ENCODE data around the gene ZNF469.

ZNF469 gene

GRCh38 chr16:88378401-88378800 is 4.4 kb upstream of the ZNF469 start:
- DNase-seq: no peak

GRCh38 chr16:88378836-88379693 is 3.7 kb upstream of the ZNF469 start:
- DNase-seq: no peak

- no peak for DNase-seq
Observed at GRCh38 chr16:88379694-88380040, 3.1 kb upstream of the ZNF469 start.

DNA sequence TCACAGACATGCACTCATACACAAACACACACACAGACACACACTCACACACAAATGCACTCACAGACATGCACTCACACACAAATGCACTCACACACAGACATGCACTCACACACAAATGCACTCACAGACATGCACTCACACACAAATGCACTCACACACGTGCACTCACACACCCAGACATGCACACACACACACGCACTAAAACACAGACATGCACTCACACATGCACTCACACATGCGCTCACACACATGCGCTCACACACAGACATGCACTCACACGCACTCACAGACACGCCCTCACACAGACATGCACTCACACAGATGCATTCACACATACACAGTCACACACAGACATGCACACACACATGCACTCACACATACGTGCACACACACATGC is 2.7 kb upstream of the ZNF469 start:
- no peak for DNase-seq

- DNase-seq: no peak
Observed at GRCh38 chr16:88380619-88381018, 2.1 kb upstream of the ZNF469 start.

DNA sequence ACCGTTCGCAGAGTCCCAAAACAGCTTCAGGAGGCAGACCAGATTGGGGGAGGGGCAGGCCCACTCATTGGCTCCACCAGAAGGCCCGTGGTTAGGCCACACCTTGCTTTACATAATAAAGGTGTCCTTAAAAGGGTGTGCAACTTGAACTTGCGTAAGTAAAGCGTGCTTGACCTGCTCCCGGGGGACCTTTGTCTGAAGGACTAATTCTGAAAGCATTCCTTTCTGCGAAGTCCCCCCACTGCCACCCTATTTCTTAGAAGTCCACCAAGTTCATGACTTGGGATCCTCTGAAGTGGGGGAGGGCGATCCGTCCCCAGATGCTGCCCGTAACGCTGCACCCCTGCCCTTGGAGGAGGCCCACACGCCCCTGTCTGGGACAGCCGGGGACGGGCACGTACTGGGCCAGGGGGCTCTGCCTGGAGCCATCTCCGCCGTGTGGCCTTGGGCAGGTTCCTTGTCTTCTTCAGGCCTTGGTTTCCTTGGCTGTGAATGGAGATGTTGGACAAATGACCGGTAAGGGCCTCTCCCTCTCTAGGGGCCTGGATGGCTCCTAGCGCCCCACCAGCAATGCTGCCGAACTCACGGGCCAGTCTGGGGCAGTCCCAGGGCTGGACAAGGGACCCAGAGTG is 823 bp upstream of the ZNF469 start:
- DNase-seq: no peak

DNA sequence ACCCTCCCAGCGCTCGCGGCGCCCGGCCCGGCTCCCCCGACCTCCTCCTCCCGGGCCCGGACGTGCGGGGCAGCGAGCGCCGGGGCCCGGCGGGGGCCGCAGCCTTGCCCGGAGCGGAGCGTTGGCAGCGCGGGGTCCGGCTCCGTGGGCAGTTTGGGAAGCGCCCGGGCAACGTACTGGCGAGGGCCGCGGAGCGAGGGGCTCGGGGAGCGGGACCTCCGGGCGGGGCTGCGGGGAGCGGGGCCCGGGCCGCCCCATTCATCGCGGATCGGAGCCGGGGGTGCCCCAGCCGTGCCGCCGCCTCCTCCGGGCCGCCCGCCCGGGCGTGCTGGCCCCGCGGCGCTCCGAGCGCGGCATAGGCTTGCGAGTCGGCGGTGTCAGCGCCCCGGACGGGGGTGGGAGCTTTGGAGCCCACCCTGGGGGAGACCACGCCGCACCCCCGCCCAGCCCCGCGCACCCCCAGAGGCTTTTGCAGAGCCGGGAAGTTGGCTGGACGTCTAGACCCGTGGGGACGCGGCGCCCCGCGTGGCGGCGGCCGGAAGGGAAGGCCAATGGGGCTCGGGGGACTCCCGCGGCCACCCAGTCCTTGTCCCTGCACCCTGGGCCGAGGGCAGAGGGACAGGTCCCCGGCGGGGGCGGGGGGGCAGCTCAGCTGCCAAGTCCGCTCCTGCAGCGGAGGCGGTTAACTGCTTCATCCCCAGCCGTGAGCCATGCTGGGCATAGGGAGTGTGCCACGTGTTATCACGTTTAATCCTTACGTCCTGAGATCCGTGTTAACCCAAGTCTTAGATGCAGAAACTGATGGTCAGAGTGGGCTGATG is 852 bp downstream of the ZNF469 start:
- DNase-seq: no peak

GRCh38 chr16:88384222-88385111 is 1.7 kb downstream of the ZNF469 start:
- DNase-seq: no peak

GRCh38 chr16:88385112-88385594 is 2.4 kb downstream of the ZNF469 start:
- no peak for DNase-seq

DNA sequence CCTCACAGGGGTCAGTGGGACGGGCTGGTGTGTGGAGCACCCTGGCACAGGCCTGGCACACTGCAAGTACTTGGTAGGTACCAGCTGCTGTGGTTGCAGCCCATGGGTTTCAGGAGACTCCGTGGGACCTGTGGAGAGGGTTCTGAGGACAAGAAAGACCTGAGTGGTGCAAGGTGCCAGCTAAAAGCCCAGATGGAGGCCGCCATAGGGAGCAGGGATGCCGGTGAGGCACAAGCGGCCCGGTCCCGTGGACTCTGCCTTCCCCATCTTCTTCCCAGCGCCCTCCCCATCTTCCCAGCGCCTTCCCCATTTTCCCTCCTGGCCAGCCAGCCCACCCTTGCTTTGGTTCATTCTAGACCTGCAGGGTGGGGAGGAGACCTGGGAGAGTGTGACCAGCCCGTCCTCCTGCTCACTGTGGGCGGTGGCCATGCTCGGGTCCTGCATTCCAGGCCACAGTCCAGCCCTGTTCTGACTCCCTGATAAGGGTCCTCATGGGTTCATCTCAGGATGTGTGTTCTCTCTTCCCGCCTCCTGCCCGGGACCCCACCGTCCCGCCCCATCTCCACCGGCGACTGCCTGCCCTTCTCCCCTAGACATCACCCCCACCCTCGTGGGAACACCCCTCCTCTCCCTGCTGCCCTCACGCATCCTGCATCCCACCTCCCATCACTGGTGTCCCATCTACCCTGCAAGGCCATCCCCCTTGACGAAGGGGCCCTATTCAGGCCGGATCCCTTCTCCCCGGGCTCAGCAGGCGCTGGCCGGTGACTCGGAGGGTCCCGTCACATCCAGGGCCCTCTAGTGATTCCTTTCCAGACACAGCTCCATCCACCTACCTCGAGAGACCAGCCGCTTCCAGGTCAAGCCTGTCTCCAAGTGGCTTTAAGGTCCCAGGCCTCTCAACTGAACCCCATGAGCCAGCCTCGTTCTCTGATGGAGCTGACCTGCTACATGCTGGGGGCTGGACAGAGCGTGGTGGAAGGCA is 3.4 kb downstream of the ZNF469 start:
- DNase-seq: no peak

DNA sequence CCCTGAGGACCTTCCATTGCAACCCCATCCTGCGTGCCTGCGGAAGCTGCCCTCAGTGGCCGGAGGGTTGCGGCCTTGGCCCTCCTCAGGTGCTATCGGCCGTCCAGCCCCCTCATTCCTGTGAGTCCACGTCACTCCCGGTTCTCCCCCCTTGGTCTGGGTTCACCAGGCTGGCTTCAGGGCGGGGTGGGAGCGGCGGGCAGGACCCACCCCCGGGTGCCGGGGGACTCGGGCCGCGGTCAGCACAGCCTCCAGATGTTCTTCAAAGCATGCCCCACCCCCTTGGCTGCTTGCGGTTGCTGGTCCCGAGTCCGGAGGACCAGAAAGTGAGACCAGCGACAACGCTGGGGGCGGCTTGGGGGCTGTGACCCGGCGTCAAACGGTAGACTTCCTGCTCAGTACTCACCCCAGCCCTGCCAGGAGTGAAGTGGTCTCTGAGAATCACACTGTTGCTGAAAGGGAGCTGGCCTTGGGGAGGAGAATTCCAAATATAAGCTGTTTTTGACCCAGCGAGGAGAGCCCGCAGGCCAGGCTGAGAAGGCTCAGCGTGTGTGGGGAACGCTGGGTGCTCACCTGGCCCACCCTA is 4.5 kb downstream of the ZNF469 start:
- no peak for DNase-seq

DNA sequence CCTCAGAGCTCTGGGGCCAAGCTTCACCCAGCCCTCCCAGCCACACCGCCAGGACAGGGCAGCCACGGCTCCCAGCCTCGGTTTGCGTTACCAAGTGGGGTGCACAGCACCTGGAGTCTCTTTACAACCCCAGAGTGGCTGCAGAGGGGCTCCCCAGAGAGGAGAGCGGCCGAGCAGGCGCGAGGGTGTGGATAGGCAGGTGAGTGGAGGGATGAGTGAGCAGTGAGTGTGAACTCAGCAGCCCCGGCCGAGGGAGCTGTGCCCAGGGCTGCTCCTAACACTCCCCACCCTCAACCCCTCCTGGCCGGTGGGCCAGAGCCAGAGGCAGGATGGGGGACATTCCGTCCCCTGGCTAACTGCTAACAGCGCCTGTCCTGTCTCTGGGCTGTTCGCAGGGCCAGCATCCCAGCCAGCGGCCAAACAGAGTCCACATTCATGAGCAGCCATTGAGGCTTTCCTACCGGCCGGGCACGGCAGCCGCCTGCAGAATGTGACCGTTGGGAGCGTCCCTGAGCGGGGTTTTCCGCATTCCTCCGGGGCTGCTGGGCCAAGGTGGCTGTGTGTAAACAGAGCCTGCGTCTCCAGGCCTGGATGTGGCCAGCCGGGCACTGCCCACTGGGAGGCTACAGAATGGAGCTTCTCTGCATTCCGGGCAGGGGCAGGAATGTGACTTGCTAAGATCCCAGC is 5.3 kb downstream of the ZNF469 start:
- DNase-seq: no peak

DNA sequence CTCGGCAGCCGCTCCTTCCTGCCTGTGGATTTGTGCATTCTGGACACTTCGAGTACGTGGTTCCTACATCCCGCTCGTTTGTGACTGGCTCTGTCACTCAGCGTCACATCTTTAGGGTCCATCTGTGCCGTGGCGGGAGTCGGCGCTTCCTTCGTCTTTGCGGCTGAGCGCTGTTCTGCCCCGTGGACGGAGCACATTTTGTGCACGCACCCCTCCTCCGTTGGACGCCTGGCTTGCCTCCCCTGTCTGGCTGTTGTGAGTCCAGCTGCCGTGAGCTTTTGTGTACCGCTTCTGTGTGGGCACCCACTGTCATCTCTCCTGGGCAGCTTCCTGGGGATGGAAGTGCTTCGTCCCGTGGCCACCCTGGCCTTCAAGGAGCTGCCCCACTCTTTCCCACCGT is 6.4 kb downstream of the ZNF469 start:
- no peak for DNase-seq

DNA sequence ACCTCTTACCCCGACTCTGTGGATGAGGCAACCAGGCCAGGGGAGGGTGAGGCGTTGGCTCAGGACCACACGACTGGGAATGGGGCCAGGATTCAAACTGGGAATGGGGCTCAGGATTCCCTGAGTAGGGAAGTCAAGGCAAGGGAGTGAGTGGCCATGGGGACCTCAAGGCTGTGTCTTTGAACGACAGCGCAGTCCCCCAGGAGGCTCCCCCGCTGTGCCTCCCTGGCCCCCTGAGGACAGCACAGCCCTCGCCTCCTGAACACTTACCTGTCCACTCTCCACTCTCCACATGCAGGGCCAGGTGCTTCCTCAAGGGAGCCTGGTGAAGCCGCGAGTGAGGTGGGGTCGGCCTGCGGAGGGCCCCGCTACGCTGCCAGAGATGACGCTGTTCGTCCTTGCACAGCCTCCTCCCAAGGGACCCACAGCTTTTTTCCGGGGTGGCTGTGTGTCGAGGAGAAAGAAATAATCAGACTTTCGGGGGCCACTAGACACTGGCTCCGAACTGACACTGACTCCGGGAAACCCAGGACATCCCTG is 6.9 kb downstream of the ZNF469 start:
- no peak for DNase-seq

- no peak for DNase-seq
Observed at GRCh38 chr16:88390265-88390664, 7.5 kb downstream of the ZNF469 start.

GRCh38 chr16:88390735-88391134 is 8.0 kb downstream of the ZNF469 start:
- no peak for DNase-seq

DNA sequence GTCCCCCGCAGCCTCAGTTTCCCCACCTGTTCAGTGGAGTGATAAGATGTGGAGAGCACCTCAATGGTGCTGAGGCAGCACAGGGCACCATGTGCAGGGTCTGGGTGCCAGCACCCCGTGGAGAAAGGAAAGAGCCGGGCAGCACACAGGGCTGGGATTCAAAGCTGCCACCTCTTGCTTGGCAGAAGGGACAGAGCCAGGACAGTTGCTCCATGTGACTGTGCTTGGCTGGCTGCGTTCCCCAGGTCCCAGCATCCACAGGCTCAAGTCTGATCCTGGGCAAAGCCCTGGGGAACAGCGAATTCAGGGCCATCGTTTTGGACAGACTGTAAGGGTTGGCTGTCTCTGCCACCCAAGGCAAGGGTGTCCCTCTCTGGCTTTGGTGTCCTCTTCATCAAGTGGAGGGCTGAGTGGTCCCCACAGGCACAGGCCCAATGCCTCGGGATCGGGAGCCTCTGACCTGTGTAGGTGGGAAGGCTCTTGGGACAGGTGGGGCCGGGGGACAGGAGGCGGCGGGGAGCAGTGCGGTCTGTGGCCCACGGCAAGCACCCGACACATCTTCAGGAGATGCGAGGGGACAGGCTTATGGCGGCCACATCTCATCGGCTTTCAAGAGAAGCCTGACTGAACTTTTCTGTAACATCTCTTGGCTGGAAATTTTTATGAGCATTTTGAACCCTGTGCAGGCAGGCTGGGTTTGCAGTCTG is 8.5 kb downstream of the ZNF469 start:
- no peak for DNase-seq

DNA sequence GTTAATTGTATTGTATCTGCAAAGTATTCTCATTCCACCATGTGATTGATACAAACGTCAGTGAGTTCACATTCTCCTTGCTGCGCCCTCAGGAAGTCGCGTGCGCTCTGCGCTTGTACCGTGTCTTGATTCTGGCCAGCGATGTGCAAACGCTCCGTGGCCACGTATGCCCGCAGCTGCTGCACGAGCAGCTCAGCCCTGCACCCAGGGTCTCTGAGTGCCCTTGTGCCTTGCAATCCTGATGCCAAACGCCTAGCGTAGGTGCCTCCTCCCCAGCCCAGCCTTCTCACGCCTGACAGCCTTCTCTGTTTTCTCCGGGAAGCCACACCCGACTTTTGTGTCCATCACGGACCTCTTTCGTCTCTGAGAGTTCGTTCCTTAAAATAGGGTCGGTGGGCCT is 9.4 kb downstream of the ZNF469 start:
- no peak for DNase-seq

DNA sequence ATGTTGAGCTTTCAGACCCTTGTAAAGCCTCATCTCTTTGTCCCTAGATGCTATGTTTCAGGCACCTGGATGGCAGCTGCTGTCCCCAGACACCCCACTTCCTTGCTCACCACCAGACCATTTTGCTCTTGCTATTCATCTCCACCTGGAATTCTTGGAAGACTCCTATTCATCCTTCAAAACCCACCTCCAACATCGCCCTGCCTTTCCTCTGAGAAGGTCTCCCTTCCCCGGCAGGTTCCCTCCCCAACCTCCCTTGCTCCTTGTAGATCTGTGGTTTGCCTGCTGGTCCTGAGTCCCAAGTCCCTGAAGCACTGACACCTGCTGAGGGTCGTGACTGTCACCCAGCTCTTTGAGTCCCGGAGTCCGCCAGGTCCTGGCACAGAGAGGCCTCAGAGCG is 9.9 kb downstream of the ZNF469 start:
- DNase-seq: no peak

Measured in NK-92 treated with Interleukin-12 subunit alpha and Interleukin-12 subunit beta, amount 100 ng/mL, for 24 hours (cell line).